ENCODE results near the gene NUF2.

The NUF2 gene

GRCh38 chr1:163401211-163401610 is 79.5 kb downstream of the NUF2 start:
- DNase-seq (ENCODE audit: low read depth): no peak

All from stimulated activated CD8-positive, alpha-beta memory T cell treated with anti-CD3 and anti-CD28 coated beads, Interleukin-7, amount 100 ng/mL, for 24 hours (primary cell).